Fibroblast of villous mesenchyme (primary cell): Measurements from ENCODE around the gene RHBDF2. TPM values are rescaled to one million over a fixed set of nuclear protein-coding genes. Genes with fewer than 3 reads are reported as not detected.

Experiments used
- DNase-seq: peaks from one replicate; pipeline ENCODE4 v3.0.0-alpha.2; 2010; ENCODE audit warnings: low read depth
- H3K4me3 ChIP-seq: 2 replicates; pipeline ENCODE4 v1.5.1; 2011; ENCODE audit warnings: low read depth, mild to moderate bottlenecking, low read length
- total RNA-seq: library from RNA; depleted of rRNA; stranded (reverse); fragments of >200 nt; gene quantifications from 2 replicates; pipeline ENCODE4 v1.2.3, GENCODE V29; 2012
- TF ChIP-seq, protein P1 (sequence below): IDR thresholded peaks from 2 replicates; pipeline ENCODE4 v1.5.1; 2012; ENCODE audit warnings: low read depth, mild to moderate bottlenecking, low read length; ENCODE audit not compliant: insufficient read depth

RHBDF2 gene
- total RNA-seq, 1 donor = 13.4 TPM

GRCh38 chr17:76501827-76502307, 644 bp upstream of the RHBDF2 start:
- TF ChIP-seq, protein P1, sequence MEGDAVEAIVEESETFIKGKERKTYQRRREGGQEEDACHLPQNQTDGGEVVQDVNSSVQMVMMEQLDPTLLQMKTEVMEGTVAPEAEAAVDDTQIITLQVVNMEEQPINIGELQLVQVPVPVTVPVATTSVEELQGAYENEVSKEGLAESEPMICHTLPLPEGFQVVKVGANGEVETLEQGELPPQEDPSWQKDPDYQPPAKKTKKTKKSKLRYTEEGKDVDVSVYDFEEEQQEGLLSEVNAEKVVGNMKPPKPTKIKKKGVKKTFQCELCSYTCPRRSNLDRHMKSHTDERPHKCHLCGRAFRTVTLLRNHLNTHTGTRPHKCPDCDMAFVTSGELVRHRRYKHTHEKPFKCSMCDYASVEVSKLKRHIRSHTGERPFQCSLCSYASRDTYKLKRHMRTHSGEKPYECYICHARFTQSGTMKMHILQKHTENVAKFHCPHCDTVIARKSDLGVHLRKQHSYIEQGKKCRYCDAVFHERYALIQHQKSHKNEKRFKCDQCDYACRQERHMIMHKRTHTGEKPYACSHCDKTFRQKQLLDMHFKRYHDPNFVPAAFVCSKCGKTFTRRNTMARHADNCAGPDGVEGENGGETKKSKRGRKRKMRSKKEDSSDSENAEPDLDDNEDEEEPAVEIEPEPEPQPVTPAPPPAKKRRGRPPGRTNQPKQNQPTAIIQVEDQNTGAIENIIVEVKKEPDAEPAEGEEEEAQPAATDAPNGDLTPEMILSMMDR = no peak
- peak overlapping the region; percentile 65 for H3K4me3 ChIP-seq
- no peak for DNase-seq

- DNase-seq = no peak
- H3K4me3 ChIP-seq = peak overlapping the region; percentile 65
- TF ChIP-seq, protein P1 = no peak
Observed at GRCh38 chr17:76500747-76501017, 541 bp downstream of the RHBDF2 start.

DNA sequence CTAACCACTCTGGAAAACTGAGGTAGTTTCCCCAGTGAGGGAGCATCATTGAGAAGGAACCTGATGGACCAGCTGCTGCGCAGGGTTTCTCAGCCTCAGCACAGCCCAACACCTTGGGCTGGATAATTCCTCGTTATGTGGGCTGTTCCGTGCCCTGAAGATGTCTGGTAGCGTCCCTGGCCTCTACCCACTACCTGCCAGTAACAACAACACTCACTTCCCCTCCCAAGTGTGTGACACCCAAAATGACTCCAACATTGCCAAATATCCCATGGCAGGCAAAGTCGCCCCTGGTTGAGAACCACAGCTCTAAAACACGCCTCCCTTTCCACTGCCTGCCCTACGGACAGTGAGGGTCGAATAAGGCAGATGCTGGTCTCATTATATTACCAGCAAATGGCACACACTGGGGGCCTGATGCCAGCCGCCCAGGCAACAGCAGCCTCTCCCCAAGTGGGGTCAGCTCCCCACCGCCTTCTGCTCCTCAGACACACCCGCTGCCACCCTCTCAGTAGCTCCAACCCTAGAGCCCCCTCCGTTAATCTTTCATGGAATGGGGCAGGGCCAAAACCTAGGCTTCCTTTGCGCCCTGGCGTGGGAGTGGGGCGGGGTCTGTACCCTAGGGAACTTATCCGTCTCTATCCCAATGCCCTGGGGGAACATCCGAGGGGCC, 1.0 kb downstream of the RHBDF2 start:
- no peak for DNase-seq
- TF ChIP-seq, protein P1 = no peak
- peak overlapping the region; percentile 65 for H3K4me3 ChIP-seq

DNA sequence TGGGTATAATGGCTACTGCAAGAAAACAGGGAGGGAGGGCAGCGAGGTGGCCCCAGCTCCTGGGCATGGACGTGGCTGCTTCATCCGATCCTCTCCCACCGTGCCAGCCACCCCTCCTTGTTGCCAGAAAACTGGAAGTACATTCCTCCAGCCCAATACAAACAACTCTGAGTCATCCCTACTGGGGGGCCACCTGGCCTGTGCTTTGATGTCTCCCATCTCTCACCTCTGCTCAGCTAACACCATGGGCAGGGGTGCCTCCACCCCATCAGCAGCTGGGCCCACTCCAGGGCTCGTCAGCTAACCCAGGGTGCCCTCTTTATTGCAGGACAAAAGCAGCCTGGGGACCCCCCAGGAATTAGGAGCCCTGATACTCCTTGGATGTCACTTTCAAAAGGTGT, 2.0 kb downstream of the RHBDF2 start:
- H3K4me3 ChIP-seq = no peak overlapping the region
- TF ChIP-seq, protein P1 = no peak
- DNase-seq = no peak

DNA sequence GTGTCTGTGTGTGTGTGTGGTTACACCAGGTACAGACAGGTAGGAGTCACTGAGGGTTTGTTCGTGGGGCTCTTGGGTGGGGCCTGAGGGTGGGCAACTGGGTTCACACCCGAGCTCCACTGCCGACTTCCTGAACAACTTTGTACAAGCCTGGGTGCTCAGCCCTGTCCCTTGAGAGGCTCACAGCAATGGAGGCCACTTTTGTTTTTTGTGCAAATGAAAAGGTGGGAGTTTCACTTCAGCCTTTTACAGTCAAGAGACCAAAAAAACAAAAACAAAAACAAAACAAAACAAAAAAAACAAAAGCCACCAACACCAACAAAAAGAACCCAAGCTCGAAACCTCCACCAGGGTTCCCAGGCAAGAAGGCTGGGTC, 2.4 kb downstream of the RHBDF2 start:
- no peak overlapping the region for H3K4me3 ChIP-seq
- DNase-seq = no peak
- TF ChIP-seq, protein P1 = no peak

- TF ChIP-seq, protein P1 = no peak
- H3K4me3 ChIP-seq = peak overlapping the region; percentile 18
- DNase-seq = peak; percentile 88
Observed at GRCh38 chr17:76497979-76498875, 3.0 kb downstream of the RHBDF2 start.
